Measurements from ENCODE around the gene GID8. TPM values are rescaled to one million over a fixed set of nuclear protein-coding genes. Genes with fewer than 3 reads are reported as not detected.

Gene GID8
- total and polyA plus RNA-seq, 2 experiments from 2014 or later = 41.8 to 106 TPM

DNA sequence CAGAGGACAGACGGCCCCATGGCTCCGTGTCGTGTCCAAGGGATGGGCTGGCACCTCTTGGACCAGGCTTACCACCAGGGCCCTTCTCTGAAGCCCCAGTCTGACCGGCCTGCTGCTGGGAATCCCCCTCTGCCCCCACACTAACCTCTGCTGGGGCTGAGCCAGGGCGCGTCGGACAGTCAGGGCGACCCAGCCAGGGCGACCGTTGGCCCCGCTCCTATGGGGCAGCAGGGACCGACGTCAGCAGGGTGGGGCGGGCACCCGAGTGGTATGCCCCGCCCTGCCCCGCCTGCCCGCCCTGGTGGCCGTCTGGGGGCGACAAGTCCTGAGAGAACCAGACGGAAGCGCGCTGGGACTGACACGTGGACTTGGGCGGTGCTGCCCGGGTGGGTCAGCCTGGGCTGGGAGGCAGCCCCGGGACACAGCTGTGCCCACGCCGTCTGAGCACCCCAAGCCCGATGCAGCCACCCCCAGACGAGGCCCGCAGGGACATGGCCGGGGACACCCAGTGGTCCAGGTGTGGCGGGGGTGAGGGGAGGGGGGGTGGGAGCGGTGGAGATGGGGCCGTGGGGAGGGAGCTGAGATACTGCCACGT lies 14.5 kb downstream of the GID8 start, which contains the start of gene SLC17A9:
Gene SLC17A9, plus strand, starts transcription at position 337 of the 595 bp plus-strand sequence. Its CDS starts 122 bp downstream, at position 459.
- H3K4me2 ChIP-seq = peak within 1 kb of the TSS; percentile 82
- H3K4me3 ChIP-seq = peak within 1 kb of the TSS; percentile 61
- H3K4me1 Mint-ChIP-seq = peaks cover 16% of the 10 kb centered on the region
- no peaks in the 10 kb centered on the region for H3K9me2 ChIP-seq (ENCODE audit: insufficient read depth)
- peaks cover 20% of the 10 kb centered on the region; the same call in 1 of the 2 replicates for H3F3A ChIP-seq (replicated peaks; ENCODE audit: low read depth)
- peak; percentile 54 for TF ChIP-seq POLR2AphosphoS5 (IDR thresholded peaks at IDR 0.05; ENCODE audit: low read depth)
- TF ChIP-seq, protein P1, sequence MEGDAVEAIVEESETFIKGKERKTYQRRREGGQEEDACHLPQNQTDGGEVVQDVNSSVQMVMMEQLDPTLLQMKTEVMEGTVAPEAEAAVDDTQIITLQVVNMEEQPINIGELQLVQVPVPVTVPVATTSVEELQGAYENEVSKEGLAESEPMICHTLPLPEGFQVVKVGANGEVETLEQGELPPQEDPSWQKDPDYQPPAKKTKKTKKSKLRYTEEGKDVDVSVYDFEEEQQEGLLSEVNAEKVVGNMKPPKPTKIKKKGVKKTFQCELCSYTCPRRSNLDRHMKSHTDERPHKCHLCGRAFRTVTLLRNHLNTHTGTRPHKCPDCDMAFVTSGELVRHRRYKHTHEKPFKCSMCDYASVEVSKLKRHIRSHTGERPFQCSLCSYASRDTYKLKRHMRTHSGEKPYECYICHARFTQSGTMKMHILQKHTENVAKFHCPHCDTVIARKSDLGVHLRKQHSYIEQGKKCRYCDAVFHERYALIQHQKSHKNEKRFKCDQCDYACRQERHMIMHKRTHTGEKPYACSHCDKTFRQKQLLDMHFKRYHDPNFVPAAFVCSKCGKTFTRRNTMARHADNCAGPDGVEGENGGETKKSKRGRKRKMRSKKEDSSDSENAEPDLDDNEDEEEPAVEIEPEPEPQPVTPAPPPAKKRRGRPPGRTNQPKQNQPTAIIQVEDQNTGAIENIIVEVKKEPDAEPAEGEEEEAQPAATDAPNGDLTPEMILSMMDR (conservative IDR thresholded peaks at IDR 0.05; ENCODE audit: low read depth in 2 of 2) = peak in 1 of 2 experiments; percentile 34; a peak in 2 of 4 replicates
- no peak for TF ChIP-seq EZH2 (IDR thresholded peaks at IDR 0.05; ENCODE audit: low read depth, unreplicated experiment)
- TF ChIP-seq CREB1 (CRISPR knock-in tag; IDR thresholded peaks at IDR 0.05; ENCODE audit: low read depth) = peak; percentile 80
- TF ChIP-seq, protein P2, sequence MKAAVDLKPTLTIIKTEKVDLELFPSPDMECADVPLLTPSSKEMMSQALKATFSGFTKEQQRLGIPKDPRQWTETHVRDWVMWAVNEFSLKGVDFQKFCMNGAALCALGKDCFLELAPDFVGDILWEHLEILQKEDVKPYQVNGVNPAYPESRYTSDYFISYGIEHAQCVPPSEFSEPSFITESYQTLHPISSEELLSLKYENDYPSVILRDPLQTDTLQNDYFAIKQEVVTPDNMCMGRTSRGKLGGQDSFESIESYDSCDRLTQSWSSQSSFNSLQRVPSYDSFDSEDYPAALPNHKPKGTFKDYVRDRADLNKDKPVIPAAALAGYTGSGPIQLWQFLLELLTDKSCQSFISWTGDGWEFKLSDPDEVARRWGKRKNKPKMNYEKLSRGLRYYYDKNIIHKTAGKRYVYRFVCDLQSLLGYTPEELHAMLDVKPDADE (IDR thresholded peaks at IDR 0.05) = no peak
- peaks cover 14% of the 10 kb centered on the region for H3K27me3 Mint-ChIP-seq (ENCODE audit: insufficient read depth, low read depth, poor library complexity)
- H3K79me2 ChIP-seq (replicated peaks; ENCODE audit: insufficient read depth) = peaks cover 47% of the 10 kb centered on the region
- H2AFZ ChIP-seq = no peak within 1 kb of the TSS
- no peak within 1 kb of the TSS for H3K27ac Mint-ChIP-seq
- peaks cover 15% of the 10 kb centered on the region for H3K36me3 ChIP-seq (ENCODE audit: insufficient read depth)
- peak; percentile 86 for DNase-seq (ENCODE audit: low spot score)
- peak within 1 kb of the TSS; percentile 72 for H3K4me3 Mint-ChIP-seq
- peak within 1 kb of the TSS; percentile 9; the same call in 1 of the 2 replicates for H3K27ac ChIP-seq (ENCODE audit: low read depth)
- no peaks in the 10 kb centered on the region for H3K27me3 ChIP-seq (ENCODE audit: insufficient read depth)
- peaks cover 33% of the 10 kb centered on the region for H3K36me3 Mint-ChIP-seq (ENCODE audit: low read depth)
- H3K9me3 Mint-ChIP-seq = no peaks in the 10 kb centered on the region
- peak; percentile 69 for ATAC-seq
- peaks cover 23% of the 10 kb centered on the region for H4K20me1 ChIP-seq (replicated peaks; ENCODE audit: insufficient read depth)
- H3K4me1 ChIP-seq (ENCODE audit: insufficient read depth) = peaks cover 19% of the 10 kb centered on the region

DNA sequence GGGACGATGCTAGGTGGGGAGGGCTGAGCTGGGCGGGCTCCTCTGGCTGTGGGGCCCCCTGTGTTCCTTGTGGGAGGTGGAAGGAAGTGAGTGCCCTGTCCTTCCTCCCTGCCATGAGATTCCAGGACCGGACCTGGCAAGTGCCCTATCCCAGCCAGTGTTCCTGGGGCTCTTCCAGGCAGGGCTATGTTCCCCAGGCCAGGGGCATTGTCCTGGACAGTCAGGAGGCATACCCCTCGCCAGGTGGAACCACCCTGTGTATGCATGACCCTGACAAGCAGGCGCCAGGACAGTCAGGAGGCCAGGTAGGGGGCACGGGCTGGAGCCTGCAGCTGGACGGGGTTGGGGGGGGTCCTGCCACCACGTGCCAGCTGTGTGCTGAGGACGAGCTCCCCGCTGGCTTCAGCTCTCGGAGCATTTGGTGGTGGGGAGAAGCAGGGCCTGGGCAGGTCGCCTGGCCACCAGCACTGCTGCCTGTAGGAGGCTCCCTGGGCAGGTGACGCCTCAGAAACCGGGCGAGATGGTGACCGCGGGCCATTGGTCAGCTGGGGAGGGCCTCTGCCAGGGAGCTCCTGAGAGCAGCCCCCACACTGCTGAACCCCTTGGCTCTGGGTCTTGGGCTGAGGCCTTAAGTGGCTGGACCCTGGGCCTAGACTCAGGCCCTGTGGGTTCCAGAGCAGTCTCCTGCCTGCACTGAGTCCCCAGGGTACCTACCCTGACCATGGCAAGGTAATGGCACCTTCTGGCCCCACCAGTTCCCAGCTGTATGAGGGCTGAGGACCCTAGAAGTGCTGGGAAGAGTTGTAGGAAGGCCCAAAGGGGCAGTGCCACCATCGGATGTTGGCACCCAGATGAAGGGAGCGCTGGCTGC lies 15.3 kb downstream of the GID8 start:
- H3K4me3 ChIP-seq = peak overlapping the region; percentile 61
- ATAC-seq = peak; percentile 19

More for the DNA sequence above, 15.3 kb downstream of the GID8 start:
- Mint-ChIP-seq H3K4me3 (peak overlapping the region; percentile 72), H3K27ac (no peak overlapping the region), H3K4me1 (peaks cover 16% of the 10 kb centered on the region), H3K36me3 (ENCODE audit: low read depth) (peaks cover 33% of the 10 kb centered on the region), H3K9me3 (no peaks in the 10 kb centered on the region), H3K27me3 (ENCODE audit: insufficient read depth, low read depth, poor library complexity) (peaks cover 14% of the 10 kb centered on the region)
- peaks cover 39% of the 10 kb centered on the region for H3K79me2 ChIP-seq (replicated peaks; ENCODE audit: insufficient read depth)
- no peak overlapping the region for H2AFZ ChIP-seq
- H3K27ac ChIP-seq (ENCODE audit: low read depth) = peak overlapping the region; percentile 9; the same call in 1 of the 2 replicates
- peak overlapping the region; percentile 82 for H3K4me2 ChIP-seq
- no peak for TF ChIP-seq CREB1 (CRISPR knock-in tag; IDR thresholded peaks at IDR 0.05; ENCODE audit: low read depth)
- TF ChIP-seq NANOG (IDR thresholded peaks at IDR 0.05; ENCODE audit: borderline replicate concordance) = no peak
- no peak for TF ChIP-seq STAT1 (IDR thresholded peaks at IDR 0.05; ENCODE audit: unreplicated experiment)
- no peak for TF ChIP-seq JUNB (IDR thresholded peaks at IDR 0.05; ENCODE audit: unreplicated experiment)
- TF ChIP-seq, protein P3, sequence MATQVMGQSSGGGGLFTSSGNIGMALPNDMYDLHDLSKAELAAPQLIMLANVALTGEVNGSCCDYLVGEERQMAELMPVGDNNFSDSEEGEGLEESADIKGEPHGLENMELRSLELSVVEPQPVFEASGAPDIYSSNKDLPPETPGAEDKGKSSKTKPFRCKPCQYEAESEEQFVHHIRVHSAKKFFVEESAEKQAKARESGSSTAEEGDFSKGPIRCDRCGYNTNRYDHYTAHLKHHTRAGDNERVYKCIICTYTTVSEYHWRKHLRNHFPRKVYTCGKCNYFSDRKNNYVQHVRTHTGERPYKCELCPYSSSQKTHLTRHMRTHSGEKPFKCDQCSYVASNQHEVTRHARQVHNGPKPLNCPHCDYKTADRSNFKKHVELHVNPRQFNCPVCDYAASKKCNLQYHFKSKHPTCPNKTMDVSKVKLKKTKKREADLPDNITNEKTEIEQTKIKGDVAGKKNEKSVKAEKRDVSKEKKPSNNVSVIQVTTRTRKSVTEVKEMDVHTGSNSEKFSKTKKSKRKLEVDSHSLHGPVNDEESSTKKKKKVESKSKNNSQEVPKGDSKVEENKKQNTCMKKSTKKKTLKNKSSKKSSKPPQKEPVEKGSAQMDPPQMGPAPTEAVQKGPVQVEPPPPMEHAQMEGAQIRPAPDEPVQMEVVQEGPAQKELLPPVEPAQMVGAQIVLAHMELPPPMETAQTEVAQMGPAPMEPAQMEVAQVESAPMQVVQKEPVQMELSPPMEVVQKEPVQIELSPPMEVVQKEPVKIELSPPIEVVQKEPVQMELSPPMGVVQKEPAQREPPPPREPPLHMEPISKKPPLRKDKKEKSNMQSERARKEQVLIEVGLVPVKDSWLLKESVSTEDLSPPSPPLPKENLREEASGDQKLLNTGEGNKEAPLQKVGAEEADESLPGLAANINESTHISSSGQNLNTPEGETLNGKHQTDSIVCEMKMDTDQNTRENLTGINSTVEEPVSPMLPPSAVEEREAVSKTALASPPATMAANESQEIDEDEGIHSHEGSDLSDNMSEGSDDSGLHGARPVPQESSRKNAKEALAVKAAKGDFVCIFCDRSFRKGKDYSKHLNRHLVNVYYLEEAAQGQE (IDR thresholded peaks at IDR 0.05; ENCODE audit: unreplicated experiment) = no peak
- TF ChIP-seq, protein P1 (conservative IDR thresholded peaks at IDR 0.05; ENCODE audit: low read depth in 2 of 2) = no peak
- H3K9me2 ChIP-seq (ENCODE audit: insufficient read depth) = no peaks in the 10 kb centered on the region
- peaks cover 16% of the 10 kb centered on the region for H4K20me1 ChIP-seq (replicated peaks; ENCODE audit: insufficient read depth)
- peaks cover 19% of the 10 kb centered on the region for H3K4me1 ChIP-seq (ENCODE audit: insufficient read depth)
- H3F3A ChIP-seq (replicated peaks; ENCODE audit: low read depth) = peaks cover 20% of the 10 kb centered on the region; the same call in 1 of the 2 replicates
- H3K36me3 ChIP-seq (ENCODE audit: insufficient read depth) = peaks cover 7% of the 10 kb centered on the region
- H3K27me3 ChIP-seq (ENCODE audit: insufficient read depth) = no peaks in the 10 kb centered on the region
- DNase-seq (ENCODE audit: low spot score) = no peak

Measured in GM23338 (cell line).